ENCODE results near the gene KAZN. TPM values are rescaled to one million over a fixed set of nuclear protein-coding genes. Genes with fewer than 3 reads are reported as not detected.

Gene KAZN
- total RNA-seq, 1 donor from 2014 or later, result 9.4 TPM

DNA sequence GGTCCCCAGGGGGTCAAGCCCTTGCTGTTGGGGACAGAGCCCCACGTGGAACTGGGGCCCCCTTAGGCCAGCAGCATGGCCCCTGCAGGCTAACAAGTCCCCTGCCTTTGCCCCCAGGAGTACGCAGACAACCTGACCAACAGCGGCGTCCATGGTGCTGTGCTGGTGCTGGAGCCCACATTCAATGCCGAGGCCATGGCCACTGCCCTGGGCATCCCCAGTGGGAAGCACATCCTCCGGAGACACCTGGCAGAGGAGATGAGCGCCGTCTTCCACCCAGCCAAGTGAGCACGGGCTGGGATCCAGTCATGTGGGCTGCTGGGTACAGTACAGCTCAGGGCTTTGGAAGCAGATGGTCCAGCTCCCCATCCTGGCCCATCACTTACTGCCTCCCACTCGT is 505.4 kb downstream of the KAZN start:
- DNase-seq (ENCODE audit: low spot score), result no peak

DNA sequence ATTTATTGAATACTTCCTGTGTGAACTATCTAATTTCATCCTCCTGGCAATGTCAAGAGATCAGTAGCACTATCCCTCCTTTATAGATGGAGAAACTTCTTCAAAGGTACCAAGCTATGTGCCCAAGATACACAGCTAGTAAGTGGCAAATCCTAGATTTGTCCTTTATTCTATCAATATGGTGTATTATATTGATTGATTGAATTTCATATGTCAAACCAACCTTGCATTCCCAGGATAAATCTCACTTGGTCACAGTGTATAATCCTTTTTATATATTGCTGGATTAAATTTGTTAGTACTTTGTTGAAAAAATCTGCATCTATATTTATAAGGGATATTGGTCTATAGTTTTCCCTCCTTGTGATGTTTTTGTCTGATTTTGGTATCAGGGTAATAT is 506.3 kb downstream of the KAZN start:
- DNase-seq (ENCODE audit: low spot score), result no peak

DNA sequence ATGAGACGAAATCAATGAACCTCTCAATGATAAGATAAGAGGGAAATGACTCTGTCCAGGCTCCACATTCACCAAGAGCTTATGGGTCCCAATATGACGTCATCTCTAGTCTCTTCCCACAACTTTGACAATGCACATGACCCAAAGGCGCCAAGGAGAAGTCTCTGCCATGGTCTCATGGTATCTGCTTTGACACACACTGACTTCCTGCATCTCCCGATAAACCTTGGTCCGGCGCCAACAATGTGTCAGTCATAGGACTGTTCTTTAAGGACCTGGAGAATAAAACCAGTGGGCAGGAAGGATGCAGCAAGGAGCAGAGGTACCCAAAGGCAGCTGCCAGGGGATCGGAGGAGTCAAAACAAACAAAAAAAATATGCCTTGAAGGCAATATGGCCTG is 508.1 kb downstream of the KAZN start:
- DNase-seq (ENCODE audit: low spot score), result peak; percentile 14

DNA sequence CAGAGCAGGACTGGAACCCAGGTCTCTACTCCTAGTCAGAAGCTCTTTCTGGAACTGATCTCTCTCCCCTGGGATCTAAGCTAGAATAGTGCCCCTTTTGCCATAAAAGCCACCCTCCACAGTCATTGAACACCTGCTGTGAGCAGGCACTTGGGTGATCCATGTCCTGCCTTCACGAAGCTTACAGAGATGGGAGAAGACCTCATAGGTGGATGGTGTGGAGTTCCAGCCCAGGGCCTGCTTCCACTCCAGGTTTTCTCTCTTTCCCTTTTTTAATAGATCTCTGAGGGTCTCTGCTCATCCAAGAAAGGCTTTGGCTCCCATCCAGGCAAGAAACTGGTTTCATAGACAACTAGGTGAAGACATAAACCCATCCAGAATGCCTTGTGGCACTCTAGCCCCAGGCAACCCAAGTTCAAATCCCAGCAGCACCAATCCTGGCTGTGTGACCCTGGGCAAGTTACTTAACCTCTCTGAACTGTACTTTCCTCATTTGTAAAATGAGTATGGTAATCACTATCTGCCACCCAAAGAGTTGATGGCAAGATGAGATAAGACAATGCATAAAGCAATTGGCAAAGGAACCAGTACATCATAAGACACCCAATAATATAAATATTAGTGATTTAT is 508.7 kb downstream of the KAZN start:
- DNase-seq (ENCODE audit: low spot score), result no peak

DNA sequence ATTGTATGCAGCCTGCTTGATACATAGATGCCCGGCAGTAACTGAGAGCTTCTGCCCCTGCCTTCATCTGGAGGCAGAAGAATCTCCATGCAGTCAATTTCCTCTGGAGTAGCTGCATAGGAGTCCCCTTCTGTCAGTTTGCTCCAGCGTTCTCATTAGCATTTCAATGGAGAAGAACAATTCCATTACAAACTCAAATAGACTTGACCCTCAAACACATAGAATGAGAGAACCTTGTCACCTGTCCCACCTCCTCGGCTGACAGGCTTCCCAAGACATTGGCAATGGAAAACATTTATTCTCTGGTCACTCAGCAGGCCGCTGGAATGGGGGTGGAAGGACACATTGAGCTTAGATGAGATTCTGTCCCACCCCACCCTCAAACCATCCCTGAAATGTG is 509.4 kb downstream of the KAZN start:
- no peak for DNase-seq (ENCODE audit: low spot score)

DNA sequence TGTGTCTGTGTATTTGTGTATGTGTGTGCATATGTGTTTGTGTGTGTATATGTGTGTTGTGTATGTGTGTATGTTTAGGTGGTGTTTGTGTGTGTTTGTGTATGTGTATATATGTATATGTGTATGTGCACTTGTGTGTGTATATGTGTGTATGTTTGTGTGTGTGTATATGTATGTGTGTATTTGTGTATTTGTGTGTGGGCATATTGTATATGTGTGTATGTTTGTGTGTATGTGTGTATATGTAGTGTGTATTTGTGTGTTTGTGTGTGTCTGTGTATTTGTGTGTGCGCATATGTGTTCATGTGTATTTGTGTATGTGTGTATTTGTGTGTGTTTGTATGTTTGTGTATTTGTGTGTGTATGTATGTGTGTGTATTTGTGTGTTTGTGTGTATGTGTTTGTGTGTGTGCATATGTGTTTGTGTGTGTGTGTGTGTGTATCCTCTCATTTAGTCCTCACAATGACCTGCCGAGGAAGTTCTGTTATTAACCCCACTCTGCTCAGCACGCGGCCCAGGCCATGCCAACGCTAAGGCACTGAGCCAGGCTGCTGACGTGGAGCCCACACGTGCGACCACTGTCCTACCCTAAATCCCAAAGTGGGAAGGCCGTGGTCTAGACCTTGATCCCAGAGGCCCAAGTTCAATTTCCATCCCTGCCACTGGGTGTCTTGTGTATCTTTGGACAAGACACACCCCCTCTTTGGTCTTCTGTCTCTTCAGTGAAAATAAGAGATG is 511.8 kb downstream of the KAZN start:
- no peak for DNase-seq (ENCODE audit: low spot score)

DNA sequence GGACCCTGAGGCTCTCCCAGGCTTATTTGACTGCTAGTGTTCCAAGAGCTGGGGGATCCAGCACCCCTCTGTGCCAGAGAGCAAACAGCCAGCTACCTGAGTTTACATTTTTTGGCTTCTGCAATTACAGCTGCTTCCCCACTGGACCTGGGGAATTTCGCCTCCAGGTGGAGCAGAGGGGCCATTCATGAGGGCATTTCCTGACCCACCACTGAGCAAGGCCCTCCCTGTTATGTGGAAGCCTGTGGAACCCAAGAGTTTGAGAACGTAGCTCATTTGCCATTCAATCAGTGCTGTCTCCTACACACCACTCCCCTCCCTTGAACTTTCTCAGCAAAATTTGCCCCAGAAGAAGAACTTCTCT is 512.4 kb downstream of the KAZN start:
- no peak for DNase-seq (ENCODE audit: low spot score)

DNA sequence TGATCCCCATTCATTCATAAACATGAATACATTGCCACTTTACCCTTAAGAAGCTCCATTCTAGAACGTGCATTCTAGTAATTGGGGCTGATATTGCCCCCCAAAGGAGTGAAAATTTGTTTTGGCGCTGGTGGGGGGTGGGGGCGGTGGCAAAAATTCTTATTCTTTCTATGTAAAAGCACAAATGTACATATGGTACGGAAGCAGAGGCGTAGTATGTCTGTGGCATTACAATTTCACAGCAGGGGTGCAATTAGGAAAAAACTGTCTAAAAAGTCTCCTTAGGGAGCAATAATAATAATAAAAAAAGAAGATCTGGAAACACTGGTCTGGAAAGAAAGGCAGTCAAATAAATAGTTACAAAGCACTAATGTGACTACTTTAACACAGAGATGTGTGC is 514.7 kb downstream of the KAZN start:
- no peak for DNase-seq (ENCODE audit: low spot score)

DNA sequence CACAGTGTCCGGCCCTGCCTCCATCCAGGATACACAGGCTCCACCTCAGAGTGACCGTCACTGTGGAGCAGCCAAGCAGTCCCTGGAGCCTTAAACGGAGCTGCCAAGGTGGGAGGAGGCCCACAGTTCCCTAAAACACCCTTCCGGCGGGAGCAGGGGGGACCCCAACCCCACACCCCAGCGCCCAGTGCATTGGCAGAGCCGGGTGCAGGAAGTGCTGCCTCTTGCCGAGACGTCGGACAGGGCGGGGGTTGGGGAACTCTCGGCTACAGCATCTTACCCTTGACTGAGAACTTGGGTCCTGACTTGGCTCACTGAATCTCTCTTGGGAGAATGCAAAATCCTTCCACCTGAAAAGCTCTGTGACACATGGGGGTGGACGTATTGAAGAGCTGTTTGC is 516.4 kb downstream of the KAZN start:
- no peak for DNase-seq (ENCODE audit: low spot score)

DNA sequence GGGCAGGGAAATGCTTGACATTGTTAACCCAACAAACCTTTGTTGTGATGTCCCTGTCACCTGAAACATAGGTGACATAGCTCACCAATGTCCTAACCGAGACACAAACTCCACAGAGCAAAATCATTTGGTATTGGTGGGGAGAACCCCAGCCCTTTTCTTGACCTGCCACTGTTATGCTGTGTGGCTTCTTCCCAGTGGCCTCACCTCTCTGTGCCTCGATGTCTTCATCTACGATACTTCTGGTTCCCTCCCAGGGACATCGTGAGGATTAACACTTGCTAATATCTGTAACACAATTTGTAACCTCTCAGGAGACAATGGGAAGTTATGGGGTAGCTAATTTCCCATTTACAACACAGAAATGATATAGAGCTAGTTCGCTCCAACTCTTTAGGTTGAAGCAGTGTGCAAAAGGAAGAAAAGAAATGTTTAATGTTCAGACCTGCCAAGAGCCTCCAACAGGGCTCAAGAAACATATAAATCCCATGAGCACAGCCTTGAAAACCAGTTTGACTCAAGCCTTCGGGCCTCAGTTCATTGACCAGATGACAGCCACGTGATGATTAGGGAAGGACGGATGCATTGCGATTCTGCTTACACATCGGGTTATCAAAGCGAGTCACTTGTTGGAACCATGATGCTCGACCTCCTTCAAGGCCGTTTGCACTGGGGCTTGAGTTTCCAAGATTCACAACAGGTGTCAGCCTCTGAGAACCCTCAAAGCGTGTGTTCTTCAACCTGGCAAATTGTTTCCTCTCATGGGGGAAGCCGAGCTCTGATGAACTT is 517.3 kb downstream of the KAZN start:
- DNase-seq (ENCODE audit: low spot score), result no peak

DNA sequence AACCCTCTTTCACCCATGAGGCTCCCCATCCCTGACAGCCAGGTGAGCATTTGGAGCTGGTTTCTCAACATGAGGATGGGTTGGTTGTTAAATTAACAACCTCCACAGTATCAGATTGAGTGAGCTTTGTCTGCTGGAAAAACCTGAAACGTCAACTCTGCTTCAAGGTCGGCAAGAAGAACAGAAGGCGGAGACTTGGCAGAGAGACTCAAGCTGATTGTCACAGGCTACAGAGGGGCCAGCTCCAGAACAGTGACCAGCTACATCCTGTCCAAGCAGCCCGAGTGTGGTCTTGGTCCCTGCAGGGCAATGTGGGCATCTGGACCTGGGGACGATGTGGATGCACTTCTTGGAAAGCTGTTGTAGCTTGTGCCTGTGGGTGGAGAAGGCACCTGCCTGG is 518.5 kb downstream of the KAZN start:
- DNase-seq (ENCODE audit: low spot score), result peak; percentile 37

DNA sequence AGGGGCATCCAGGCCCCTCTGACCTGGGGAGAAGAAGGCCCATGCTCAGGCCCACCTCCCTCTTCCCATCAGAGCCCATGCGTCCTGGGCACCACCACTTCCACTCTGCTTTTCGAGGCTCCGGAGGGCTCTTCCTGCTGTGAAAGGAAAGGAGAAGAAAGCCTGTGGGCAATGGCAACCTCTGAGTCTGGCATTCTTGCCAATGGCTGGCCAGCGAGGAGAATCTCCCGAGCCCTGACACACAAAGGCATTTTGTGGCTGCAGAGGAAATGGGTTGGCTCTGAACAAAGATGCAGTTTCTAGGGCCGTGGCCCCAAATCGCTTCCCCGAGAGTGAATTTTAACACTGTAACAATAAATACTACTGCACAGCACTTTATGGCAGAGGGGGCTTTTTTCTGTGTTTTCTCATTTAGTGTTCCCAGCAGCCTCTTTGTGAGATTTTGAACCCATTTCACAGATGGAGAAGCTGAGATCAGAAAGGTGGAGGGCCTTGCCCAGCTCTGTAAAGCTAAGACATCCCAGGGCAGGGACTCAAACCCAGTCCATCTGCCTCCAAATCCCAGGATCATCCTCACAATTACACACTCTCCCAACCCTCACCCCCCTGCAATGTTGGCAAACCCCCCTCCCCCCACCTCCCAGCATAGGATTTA is 519.3 kb downstream of the KAZN start:
- no peak for DNase-seq (ENCODE audit: low spot score)

DNA sequence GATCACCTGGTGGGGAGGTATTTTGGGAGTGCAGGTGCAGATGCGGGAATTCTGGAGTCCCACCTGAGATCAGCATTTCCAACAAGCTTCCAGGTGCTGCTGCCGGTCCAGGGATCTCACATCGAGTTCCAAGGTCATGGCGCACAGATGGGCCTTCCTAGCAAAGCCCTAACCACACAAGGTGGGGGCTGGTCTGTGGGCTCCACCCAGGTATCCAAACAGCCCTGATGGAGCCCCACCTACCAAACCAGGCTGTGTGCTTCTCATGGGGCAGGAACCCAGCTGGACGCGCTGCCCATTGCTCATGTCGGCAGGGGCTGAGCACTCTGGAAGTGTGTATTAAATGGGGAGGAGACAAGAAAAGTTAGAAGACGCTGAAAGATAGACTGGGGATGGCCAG is 520.1 kb downstream of the KAZN start:
- DNase-seq (ENCODE audit: low spot score), result no peak

DNA sequence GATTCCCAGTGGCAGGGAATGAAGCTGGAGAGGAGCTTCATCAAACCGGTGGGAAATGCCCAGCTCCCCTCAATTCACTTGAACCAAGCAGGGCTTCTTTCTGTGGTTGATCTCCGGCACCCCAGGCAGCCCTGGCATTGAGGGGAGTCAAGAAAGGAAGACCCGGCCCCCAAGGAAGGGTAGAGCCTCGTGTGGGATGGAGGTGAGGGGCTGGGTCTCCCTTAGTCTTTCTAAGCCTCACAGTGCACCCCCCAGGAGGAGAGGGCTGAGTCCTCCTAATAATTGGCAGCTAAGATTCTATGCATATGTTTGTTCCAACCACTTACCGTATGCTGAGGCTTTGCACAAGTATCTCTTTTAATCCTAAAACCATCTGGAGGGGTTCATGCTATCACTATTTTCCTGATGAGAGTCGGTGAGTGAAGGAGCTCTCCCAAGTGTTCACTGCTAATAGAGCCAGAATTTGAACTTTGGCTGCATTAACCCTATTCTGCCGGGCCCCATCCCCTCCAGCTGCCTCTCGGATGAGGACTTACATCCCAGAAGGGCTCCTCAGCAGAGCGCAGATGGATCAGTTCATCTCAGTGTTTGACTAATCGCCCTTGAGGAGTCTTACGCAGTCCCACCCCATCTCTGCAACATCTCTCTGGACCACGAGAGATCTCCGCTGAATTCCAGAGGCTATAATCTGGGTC is 521.9 kb downstream of the KAZN start:
- DNase-seq (ENCODE audit: low spot score), result no peak

DNA sequence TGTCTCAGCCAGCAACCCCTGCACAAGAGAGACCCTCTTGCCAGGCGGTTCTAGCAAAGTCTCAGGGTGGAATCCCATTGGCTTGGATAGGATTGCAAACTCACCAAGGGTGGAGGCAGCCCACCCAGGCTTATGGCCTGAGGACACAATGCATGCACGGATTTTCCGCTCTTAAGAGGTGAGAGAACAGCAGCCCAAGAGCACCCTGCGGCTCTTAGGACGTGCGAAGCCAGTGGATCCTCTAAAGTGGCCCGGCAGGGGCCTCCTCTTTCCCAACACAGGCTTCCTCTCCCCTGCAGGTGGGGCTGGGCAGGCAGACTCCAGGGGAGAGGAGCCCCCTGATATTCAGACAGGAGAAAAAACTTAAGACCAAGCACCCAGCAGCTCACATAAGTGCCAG is 523.8 kb downstream of the KAZN start:
- DNase-seq (ENCODE audit: low spot score), result no peak

DNA sequence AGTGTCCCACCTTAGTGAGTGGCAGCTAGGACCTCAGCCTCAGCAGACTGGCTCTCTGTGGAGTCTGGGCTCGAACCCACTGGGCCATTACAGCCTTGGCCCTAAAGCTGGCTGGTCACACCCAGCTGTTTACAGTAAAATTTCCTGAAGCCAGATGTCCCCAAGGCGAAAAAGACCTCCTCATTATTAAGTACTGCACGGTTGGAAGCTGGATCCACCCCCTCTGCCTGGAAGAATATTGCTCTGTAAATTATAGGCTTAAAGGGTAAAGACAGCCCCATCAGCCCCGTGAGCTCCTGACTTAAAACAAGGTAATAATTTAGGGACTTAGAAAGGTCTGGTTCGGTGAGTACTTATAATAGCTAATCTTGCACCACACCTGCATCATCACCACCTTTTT is 524.8 kb downstream of the KAZN start:
- DNase-seq (ENCODE audit: low spot score), result no peak

DNA sequence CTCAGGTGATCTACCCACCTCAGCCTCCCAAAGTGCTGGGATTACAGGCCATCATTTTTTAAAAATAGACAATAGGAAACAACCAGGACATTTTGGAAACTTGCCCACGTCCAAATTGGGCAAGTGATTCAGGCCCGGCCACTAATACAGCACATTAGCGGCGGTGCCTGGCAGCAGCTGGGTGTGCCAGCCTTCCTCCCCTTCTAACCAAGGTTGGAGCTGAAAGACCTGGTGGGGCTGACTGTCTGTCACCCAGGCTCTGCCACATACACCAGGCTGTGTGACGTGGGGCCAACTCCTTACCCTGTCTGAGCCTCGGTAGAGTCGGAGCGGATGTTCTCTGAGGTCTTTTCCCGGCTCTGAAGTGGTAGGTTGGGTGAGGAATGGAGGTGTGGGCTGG is 525.4 kb downstream of the KAZN start:
- no peak for DNase-seq (ENCODE audit: low spot score)

DNA sequence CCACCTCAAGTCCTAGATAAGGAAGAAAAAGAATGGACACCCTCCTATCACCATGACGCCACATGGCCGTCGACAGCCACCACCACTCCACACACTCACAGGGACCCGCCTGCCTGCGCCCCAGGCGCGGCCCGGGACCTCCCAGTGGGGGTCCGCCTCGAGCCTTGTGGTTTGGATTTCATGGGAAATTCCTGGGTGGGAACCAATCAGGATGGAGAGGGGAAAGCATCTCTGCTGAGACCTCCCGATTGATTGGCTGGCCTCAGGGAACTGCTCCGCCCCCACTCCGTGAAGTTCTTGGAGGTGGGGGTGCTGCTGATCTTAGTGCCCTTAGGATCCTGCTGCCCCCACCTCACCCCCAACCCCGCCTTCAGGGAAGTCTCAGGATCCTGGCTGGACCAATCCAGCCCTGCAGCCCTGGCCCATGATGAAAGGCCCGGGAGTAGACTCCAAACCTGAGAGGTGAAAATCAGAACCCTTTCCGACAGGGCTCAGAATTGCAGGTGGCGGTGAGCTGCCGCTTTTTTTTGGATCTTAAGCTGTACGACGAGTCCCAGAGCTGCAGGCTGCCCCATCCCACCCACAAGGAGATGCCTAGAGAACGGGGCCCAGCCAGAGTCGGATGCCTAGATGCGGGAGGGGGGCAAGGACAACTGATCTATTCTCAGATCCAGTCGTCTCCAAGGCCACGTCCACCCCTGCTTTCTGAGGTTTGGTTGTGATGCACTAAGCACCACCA is 526.0 kb downstream of the KAZN start:
- no peak for DNase-seq (ENCODE audit: low spot score)

DNA sequence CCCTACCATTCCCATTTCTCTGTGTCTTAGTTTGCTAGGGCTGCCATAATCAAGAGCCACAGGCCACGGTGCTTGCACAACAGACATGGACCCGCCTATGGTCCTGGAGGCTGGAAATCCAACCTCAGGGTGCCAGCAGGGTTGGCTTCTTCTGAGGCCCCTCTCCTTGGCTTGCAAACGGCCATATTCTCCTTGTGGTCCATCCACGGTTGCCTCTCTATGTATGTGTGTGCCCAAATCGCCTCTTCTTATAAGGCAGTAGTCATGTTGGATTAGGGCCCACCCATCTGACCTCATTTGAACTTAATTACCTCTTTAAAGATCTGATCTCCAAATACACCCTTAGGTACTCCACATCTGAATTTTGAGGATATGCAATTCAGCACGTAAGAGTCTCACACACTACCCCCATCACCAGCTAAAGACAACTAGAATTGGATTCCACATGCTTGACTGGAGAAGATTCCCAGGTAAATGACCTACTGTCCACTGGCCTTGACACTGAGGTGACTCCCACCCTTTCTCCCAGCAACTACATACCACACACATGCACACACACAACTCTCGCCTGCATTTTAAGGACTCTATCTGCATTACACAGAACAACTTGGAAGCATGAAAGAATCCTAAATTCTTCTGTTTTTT is 526.7 kb downstream of the KAZN start:
- DNase-seq (ENCODE audit: low spot score), result no peak

DNA sequence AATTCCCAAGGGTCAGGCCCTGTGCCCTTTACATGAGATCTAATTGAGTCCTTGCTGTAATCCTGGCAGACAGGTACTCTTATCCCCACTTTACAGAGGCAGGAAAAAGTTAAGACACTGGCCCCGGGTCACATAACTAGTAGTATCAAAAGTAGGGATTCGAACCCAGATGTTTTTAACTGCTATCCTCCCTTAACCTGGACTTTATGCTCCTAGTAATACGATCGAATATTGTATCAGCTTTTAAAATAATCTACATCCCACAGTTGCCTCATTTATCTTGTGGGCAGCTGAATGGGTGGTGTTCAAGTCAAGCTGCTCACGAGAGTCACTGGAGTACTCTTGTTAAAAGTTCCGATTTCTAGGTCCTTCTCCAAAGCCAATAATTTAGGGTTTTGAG is 529.6 kb downstream of the KAZN start:
- DNase-seq (ENCODE audit: low spot score), result no peak
